Memory B cell (primary cell): ENCODE results near the gene ACTR1A.

Experiments
- ATAC-seq: fragments of 150-1000 bp; cut with Tn5 transposase; 2 replicates; pipeline ENCODE4 v1.10.0; 2021; ENCODE audit warnings: low read depth, mild to moderate bottlenecking, moderate library complexity
- DNase-seq, 2 donors: peaks; one replicate each; pipeline ENCODE4 v3.0.0; 2022; ENCODE audit warnings: low spot score in 2 of 2
- H3K27ac Mint-ChIP-seq: one replicate; pipeline ENCODE4 v1.8.0; 2022; ENCODE audit warnings: mild to moderate bottlenecking, moderate library complexity, mixed read lengths
- H3K27me3 Mint-ChIP-seq: one replicate; pipeline ENCODE4 v1.8.0; 2022; ENCODE audit warnings: mixed read lengths
- H3K36me3 Mint-ChIP-seq: one replicate; pipeline ENCODE4 v1.8.0; 2022; ENCODE audit warnings: mild to moderate bottlenecking, mixed read lengths
- H3K4me1 Mint-ChIP-seq: one replicate; pipeline ENCODE4 v1.8.0; 2022; ENCODE audit warnings: mixed read lengths
- H3K4me3 Mint-ChIP-seq: one replicate; pipeline ENCODE4 v1.8.0; 2022; ENCODE audit warnings: mild to moderate bottlenecking, moderate library complexity, mixed read lengths
- H3K9me3 Mint-ChIP-seq: one replicate; pipeline ENCODE4 v1.8.0; 2022; ENCODE audit warnings: mixed read lengths

Gene ACTR1A

GRCh38 chr10:102485093-102485784 is 17.3 kb downstream of the ACTR1A start:
- H3K27ac Mint-ChIP-seq, result no peak overlapping the region

GRCh38 chr10:102484021-102484420 is 18.5 kb downstream of the ACTR1A start:
- peaks cover 2% of the 10 kb centered on the region for H3K4me1 Mint-ChIP-seq
- H3K36me3 Mint-ChIP-seq, result peaks cover 20% of the 10 kb centered on the region
- H3K27me3 Mint-ChIP-seq, result no peaks in the 10 kb centered on the region
- H3K27ac Mint-ChIP-seq, result no peak overlapping the region
- no peak overlapping the region for H3K4me3 Mint-ChIP-seq
- H3K9me3 Mint-ChIP-seq, result no peaks in the 10 kb centered on the region
- ATAC-seq, result no peak
- no peak for DNase-seq

More at GRCh38 chr10:102485093-102485784, 17.3 kb downstream of the ACTR1A start:
- no peaks in the 10 kb centered on the region for H3K9me3 Mint-ChIP-seq
- H3K27me3 Mint-ChIP-seq, result no peaks in the 10 kb centered on the region
- peaks cover 23% of the 10 kb centered on the region for H3K36me3 Mint-ChIP-seq
- H3K4me1 Mint-ChIP-seq, result no peaks in the 10 kb centered on the region
- ATAC-seq (no peak), DNase-seq (no peak)
- no peak overlapping the region for H3K4me3 Mint-ChIP-seq

- Mint-ChIP-seq H3K36me3 (peaks cover 13% of the 10 kb centered on the region), H3K27me3 (no peaks in the 10 kb centered on the region), H3K4me3 (no peak overlapping the region), H3K4me1 (peaks cover 5% of the 10 kb centered on the region), H3K9me3 (no peaks in the 10 kb centered on the region), H3K27ac (peak overlapping the region; percentile 16)
- ATAC-seq (no peak), DNase-seq (no peak)
These were observed 22.1 kb downstream of the ACTR1A start for GRCh38 chr10:102480396-102480795.

- Mint-ChIP-seq H3K4me3 (no peak overlapping the region), H3K4me1 (peaks cover 5% of the 10 kb centered on the region), H3K27me3 (no peaks in the 10 kb centered on the region), H3K27ac (no peak overlapping the region), H3K9me3 (no peaks in the 10 kb centered on the region), H3K36me3 (peaks cover 13% of the 10 kb centered on the region)
- ATAC-seq (no peak), DNase-seq (no peak)
These were observed 22.9 kb downstream of the ACTR1A start for GRCh38 chr10:102479651-102480050.

- H3K27ac Mint-ChIP-seq, result no peak overlapping the region
- no peak overlapping the region for H3K4me3 Mint-ChIP-seq
- H3K36me3 Mint-ChIP-seq, result peaks cover 5% of the 10 kb centered on the region
- no peak for DNase-seq
- no peaks in the 10 kb centered on the region for H3K27me3 Mint-ChIP-seq
- no peak for ATAC-seq
- H3K9me3 Mint-ChIP-seq, result no peaks in the 10 kb centered on the region
- peaks cover 5% of the 10 kb centered on the region for H3K4me1 Mint-ChIP-seq
These were observed 25.9 kb downstream of the ACTR1A start for GRCh38 chr10:102476466-102477141.

- Mint-ChIP-seq H3K9me3 (no peaks in the 10 kb centered on the region), H3K27ac (no peak overlapping the region), H3K4me1 (peaks cover 5% of the 10 kb centered on the region), H3K27me3 (no peaks in the 10 kb centered on the region), H3K36me3 (peaks cover 2% of the 10 kb centered on the region), H3K4me3 (no peak overlapping the region)
- no peak for ATAC-seq
- DNase-seq, result no peak
These were observed 27.0 kb downstream of the ACTR1A start for GRCh38 chr10:102475451-102476040.

GRCh38 chr10:102473445-102474331 is 28.8 kb downstream of the ACTR1A start:
- Mint-ChIP-seq H3K4me1 (no peaks in the 10 kb centered on the region), H3K27ac (no peak overlapping the region), H3K4me3 (no peak overlapping the region), H3K36me3 (peaks cover 1% of the 10 kb centered on the region), H3K27me3 (no peaks in the 10 kb centered on the region), H3K9me3 (no peaks in the 10 kb centered on the region)
- DNase-seq (no peak), ATAC-seq (no peak)

- Mint-ChIP-seq H3K4me1 (peaks cover 2% of the 10 kb centered on the region), H3K4me3 (no peak overlapping the region), H3K27ac (no peak overlapping the region), H3K27me3 (no peaks in the 10 kb centered on the region), H3K9me3 (no peaks in the 10 kb centered on the region), H3K36me3 (peaks cover 1% of the 10 kb centered on the region)
- DNase-seq, result no peak
- no peak for ATAC-seq
These were observed 31.6 kb downstream of the ACTR1A start for GRCh38 chr10:102470579-102471546.

GRCh38 chr10:102468683-102469082 is 33.8 kb downstream of the ACTR1A start:
- Mint-ChIP-seq H3K4me1 (peaks cover 3% of the 10 kb centered on the region), H3K27me3 (no peaks in the 10 kb centered on the region), H3K9me3 (no peaks in the 10 kb centered on the region), H3K27ac (no peak overlapping the region), H3K36me3 (peaks cover 1% of the 10 kb centered on the region), H3K4me3 (no peak overlapping the region)
- DNase-seq (no peak), ATAC-seq (no peak)

GRCh38 chr10:102467971-102468438 is 34.5 kb downstream of the ACTR1A start:
- DNase-seq, result no peak
- Mint-ChIP-seq H3K9me3 (no peaks in the 10 kb centered on the region), H3K27ac (no peak overlapping the region), H3K4me1 (peaks cover 8% of the 10 kb centered on the region), H3K27me3 (no peaks in the 10 kb centered on the region), H3K4me3 (no peak overlapping the region), H3K36me3 (peaks cover 1% of the 10 kb centered on the region)
- no peak for ATAC-seq

- Mint-ChIP-seq H3K4me3 (no peak overlapping the region), H3K36me3 (peaks cover 1% of the 10 kb centered on the region), H3K4me1 (peaks cover 14% of the 10 kb centered on the region), H3K9me3 (no peaks in the 10 kb centered on the region), H3K27ac (no peak overlapping the region), H3K27me3 (no peaks in the 10 kb centered on the region)
- no peak for DNase-seq
- no peak for ATAC-seq
These were observed 35.2 kb downstream of the ACTR1A start for GRCh38 chr10:102467318-102467717.

- no peaks in the 10 kb centered on the region for H3K36me3 Mint-ChIP-seq
- no peak overlapping the region for H3K4me3 Mint-ChIP-seq
- no peaks in the 10 kb centered on the region for H3K27me3 Mint-ChIP-seq
- no peak for ATAC-seq
- no peaks in the 10 kb centered on the region for H3K9me3 Mint-ChIP-seq
- no peak overlapping the region for H3K27ac Mint-ChIP-seq
- DNase-seq, result no peak
- peaks cover 27% of the 10 kb centered on the region for H3K4me1 Mint-ChIP-seq
These were observed 37.0 kb downstream of the ACTR1A start for GRCh38 chr10:102465466-102465865.

- ATAC-seq (no peak), DNase-seq (no peak)
- Mint-ChIP-seq H3K9me3 (no peaks in the 10 kb centered on the region), H3K27ac (peak overlapping the region; percentile 45), H3K27me3 (no peaks in the 10 kb centered on the region), H3K36me3 (no peaks in the 10 kb centered on the region), H3K4me3 (no peak overlapping the region), H3K4me1 (peaks cover 29% of the 10 kb centered on the region)
These were observed 38.5 kb downstream of the ACTR1A start for GRCh38 chr10:102463983-102464382.
